GM12874 (cell line): ENCODE measurements around the gene XPNPEP1.

Experiments used
- TF ChIP-seq, protein P1 (sequence below): IDR thresholded peaks from 2 replicates; pipeline ENCODE4 v1.5.1; 2011; ENCODE audit warnings: low read depth, mild to moderate bottlenecking, control low read depth, low read length, moderate library complexity; ENCODE audit not compliant: insufficient read depth

Gene XPNPEP1

GRCh38 chr10:109966961-109967738, 43.8 kb upstream of the XPNPEP1 start:
- TF ChIP-seq, protein P1, sequence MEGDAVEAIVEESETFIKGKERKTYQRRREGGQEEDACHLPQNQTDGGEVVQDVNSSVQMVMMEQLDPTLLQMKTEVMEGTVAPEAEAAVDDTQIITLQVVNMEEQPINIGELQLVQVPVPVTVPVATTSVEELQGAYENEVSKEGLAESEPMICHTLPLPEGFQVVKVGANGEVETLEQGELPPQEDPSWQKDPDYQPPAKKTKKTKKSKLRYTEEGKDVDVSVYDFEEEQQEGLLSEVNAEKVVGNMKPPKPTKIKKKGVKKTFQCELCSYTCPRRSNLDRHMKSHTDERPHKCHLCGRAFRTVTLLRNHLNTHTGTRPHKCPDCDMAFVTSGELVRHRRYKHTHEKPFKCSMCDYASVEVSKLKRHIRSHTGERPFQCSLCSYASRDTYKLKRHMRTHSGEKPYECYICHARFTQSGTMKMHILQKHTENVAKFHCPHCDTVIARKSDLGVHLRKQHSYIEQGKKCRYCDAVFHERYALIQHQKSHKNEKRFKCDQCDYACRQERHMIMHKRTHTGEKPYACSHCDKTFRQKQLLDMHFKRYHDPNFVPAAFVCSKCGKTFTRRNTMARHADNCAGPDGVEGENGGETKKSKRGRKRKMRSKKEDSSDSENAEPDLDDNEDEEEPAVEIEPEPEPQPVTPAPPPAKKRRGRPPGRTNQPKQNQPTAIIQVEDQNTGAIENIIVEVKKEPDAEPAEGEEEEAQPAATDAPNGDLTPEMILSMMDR: no peak

GRCh38 chr10:109964318-109964717, 41.0 kb upstream of the XPNPEP1 start:
- TF ChIP-seq, protein P1: no peak

GRCh38 chr10:109963439-109963838, 40.1 kb upstream of the XPNPEP1 start:
- TF ChIP-seq, protein P1: no peak

DNA sequence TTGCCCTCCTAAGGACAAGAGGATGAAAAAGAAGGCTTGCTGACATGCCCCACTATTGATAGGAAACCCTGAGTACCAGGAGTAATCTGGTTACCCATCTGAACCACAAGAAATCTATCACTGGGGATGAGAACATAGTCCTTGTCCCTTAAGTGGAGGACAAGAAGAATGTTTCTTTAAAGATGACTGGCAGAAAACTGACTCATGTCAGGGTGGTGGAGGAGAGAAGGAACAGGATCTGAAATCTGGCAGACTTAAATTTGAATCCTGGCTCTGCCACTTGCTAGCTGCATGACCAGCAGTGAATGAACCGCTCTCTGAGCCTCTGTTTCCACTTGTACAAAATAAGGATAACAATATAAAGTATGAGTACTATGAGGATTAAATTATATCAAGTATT, 38.9 kb upstream of the XPNPEP1 start:
- TF ChIP-seq, protein P1: no peak

DNA sequence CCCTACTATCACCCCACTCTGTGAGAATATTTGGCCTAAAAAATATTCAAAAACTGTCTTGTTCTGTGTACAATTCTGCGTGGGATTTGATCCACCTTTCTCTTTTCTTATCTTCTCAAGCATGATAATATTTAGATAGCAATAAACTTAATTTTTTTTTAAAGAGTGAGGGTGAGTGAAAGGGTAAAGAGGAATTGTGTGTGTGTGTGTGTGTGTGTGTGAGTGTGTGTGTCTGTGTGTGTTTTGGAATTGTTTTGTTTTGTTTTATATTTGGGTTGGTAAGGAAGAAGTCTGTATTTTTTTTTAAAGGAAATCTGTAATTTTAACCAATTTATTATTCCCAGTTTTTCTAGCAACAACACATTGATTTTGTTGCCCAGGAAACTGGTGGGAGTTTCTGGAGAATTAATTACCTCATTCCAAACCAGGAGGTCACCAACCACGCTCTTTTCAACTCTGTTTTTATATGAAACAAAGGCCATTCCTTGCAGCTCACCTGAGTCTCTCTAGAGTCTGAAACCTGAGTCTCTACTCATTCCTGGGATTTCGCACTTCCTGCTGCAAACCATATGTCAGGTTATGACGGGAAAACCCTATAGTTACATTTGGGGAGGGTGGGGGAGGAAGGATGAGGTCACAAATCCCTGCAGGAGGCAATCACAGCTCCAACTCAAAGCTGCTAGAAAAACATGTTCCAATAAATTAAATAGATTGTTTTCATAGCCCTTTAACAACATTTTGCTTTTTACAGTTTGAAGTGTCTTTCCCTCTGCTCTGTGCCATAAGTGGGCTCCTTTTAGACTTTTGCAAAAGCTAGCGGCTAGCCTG, 38.1 kb upstream of the XPNPEP1 start:
- TF ChIP-seq, protein P1: no peak

- TF ChIP-seq, protein P1: no peak
Observed at GRCh38 chr10:109960682-109961081, 37.4 kb upstream of the XPNPEP1 start.

GRCh38 chr10:109959259-109960145, 36.2 kb upstream of the XPNPEP1 start:
- TF ChIP-seq, protein P1: no peak
